Left colon (tissue), 2 donors: ENCODE data around the gene ATG2A. TPM values are rescaled to one million over a fixed set of nuclear protein-coding genes. Genes with fewer than 3 reads are reported as not detected.

ENCODE experiments used
- ATAC-seq: fragments of 200-7000 bp; cut with Tn5 transposase; one replicate; pipeline ENCODE4 v1.9.1; 2020; ENCODE audit warnings: mild to moderate bottlenecking, moderate library complexity
- DNase-seq, 2 donors: peaks; one replicate each; pipeline ENCODE4 v3.0.0-alpha.2; 2020
- intact Hi-C, 2 donors: fragments of 100-400 bp; cut with DNase I in 1 of 2; cut with micrococcal nuclease in 1 of 2; formaldehyde crosslinking; loops; one replicate each; pipeline versions ENCODE4 v1.11.2 to v1.14.0; 2022; cut with DNase I, micrococcal nuclease
- total RNA-seq, 2 donors: library from RNA; stranded (reverse); fragmentation: NEBNext Ultra II Directional; extraction: Animal tissue kit (Norgen Biotek cat#: 25700); gene quantifications; one replicate each; pipeline ENCODE4 v1.2.1, GENCODE V29; 2021
- donor health status: DM: no; HTN: no; CAD: no.
- donor health status: DM: yes; HTN: yes; CAD: no.

Gene ATG2A
- total RNA-seq, 2 donors from 2014 or later: 25.3 to 43.4 TPM

DNA sequence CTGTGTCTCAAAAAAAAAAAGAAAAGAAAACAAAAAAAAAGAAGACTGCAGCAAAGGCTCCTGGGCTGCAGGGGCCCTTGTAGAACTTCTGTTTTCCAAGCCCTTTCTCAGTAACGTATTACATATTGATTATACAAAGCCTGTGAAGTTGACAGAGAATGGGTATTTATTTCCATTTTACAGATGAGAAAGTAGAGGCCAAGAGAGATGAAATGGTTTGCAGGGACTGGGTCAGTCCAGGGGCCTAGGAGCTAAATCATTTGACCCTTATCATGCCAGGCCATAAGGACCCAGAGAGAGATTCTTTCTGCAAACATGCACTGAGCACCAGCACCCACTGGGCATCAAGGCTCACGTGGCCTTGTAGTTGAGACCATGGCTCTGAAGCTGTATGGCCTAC lies 11.9 kb upstream of the ATG2A start:
- intact Hi-C loops: no loop called here
- no peak for DNase-seq
- ATAC-seq: no peak

- intact Hi-C loops: no loop called here
- DNase-seq (no peak), ATAC-seq (no peak)
Observed at GRCh38 chr11:64926689-64927088, 9.7 kb upstream of the ATG2A start.

- DNase-seq (no peak), ATAC-seq (no peak)
- intact Hi-C loops: no loop called here
Observed at GRCh38 chr11:64925536-64926436, 8.8 kb upstream of the ATG2A start.

GRCh38 chr11:64924910-64925284 lies 7.9 kb upstream of the ATG2A start:
- intact Hi-C loops: no loop called here

DNA sequence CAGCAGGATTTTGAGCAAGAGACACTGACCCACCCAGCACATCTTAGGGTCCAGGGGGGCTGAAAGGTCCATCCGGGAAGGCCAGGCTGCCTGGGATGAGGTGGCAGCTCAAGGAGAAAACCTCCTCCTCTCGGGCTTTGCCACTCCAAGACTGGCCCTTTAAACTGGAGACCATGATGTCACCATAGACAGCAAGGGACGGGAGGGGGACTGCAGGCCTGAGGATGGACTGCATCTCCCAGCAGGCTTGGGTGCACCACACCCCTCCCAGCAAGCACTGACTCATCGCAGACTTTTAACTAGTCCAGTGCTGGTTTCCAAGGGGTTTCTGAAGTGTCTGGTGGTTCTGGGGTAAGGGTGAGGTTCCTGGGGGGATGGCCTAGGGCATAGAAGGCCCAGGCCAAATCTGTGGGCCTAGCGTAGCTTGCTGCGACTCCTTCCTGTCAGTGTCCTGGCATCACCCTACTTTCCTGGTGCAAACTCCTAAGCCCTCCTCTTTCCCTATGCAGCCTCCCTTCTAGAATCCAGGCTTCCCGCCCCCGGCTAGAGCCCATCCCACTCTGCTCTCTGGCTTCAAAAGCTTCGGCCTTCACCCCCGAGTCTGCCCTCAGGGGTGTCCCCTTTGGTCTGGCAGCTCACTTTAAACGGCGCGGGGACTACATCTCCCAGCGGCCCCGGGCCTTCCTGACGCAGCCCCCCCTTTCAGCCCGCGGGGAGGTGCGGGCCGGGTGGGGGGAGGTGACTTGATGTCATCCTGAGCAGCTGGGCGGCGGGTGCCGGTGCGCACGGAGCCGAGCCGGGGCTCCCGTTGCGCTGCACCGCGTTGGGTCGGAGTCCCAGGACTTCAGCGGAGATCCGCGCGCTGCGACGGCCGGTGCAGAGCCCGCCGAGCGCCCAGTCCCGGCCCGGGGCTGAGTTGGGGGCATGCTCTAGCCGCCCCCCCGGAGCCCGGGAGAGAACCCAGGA lies 7.2 kb upstream of the ATG2A start, which contains the start of gene PPP2R5B:
Gene PPP2R5B (plus strand): TSS at position 746 of the 966 bp plus-strand sequence. CDS start 1,046 bp downstream, outside the sequence.
- DNase-seq (peak; percentile 96), ATAC-seq (peak; percentile 95)
- intact Hi-C loops: no loop called here

More at GRCh38 chr11:64924910-64925284, 7.9 kb upstream of the ATG2A start:
- ATAC-seq (peak; percentile 17), DNase-seq (no peak)

DNA sequence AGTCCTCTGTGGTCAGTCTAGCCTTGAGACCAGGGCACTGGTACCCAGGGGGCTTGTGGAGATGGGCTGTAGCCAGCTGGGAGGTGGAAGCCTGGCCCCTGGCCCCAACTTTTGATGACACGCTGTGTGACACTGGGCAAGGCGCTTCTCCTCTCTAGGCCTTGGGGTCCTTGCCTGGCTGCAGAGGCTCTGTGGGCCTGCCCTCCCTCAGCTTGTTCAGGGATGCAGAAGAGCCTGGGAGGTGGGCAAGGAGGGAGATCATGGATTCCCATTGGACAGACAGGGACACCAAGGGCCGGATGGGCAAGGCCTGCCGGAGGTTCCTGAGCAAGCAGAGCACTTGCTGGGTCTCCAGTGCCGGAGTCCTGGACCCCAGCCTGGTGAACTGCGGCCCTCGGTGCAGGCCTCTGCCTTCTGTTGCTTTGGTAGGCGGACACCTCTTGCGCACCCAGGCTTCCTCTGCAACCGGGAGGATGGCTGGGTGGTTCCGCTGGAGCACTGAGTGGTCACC lies 6.2 kb upstream of the ATG2A start:
- DNase-seq: no peak
- intact Hi-C loops: no loop called here

DNA sequence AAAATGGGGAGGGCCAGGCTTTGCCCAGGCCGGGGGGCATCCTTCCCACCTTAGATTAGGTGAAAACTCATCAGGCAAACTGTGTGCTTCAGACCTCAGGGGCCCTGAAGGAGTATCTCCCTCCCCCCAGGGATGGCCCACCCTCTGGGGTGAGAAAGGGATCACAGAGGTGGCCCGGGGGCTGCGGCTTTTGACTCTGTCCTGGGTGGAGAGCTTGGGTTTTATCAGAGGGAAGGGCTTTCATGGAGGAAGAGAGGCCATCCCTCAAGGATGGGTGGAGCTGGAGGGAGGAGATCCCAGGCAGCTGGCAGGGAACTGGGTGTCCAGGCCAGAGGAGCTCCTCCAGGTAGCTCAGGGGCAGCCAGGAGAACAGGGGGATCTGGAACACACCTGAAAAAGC lies 4.4 kb upstream of the ATG2A start:
- ATAC-seq (no peak), DNase-seq (no peak)
- intact Hi-C loops: no loop called here

More for the DNA sequence above, 6.2 kb upstream of the ATG2A start:
- no peak for ATAC-seq

DNA sequence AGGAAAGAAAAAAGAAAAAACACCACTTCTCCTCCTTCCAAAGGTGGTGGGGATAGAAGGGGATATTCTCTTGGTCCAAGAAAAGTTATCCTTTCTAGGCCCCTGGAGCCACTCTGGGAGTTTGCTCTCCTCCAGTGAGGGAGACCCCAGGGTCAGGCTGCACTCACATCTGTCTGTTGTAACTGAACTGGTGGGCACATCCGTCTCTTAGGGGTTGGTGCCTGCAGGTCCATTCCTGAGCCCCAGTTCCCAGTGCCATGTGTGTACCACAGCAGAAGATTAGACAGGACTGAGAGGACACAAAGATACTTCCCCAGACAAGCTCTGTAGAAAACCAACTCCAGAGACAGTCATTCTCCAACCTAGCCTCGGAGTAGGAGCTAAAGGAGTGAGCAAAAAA lies 3.1 kb upstream of the ATG2A start:
- intact Hi-C loops: no loop called here
- DNase-seq (no peak), ATAC-seq (no peak)

- ATAC-seq (no peak), DNase-seq (no peak)
- intact Hi-C loops: no loop called here
Observed at GRCh38 chr11:64919627-64920026, 2.6 kb upstream of the ATG2A start.

- no peak for DNase-seq
- ATAC-seq: no peak
- intact Hi-C loops: no loop called here
Observed at GRCh38 chr11:64918017-64918416, 1.0 kb upstream of the ATG2A start.

DNA sequence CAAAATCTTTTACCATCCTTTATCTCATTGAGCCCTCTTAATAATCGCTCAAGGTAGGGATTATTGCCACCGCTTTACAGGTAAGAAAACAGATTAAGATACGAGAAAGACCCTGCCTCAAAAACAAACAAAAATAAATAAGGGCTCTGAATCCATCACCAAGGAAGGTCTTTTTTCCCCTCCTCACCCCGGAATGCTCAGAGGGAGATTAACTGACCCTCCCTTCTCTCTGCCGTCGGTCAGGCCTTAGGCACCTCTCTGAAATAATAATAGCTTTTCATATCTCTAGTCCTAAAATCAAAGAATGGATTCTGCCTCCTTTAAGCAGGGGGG lies 620 bp upstream of the ATG2A start:
- intact Hi-C loops: no loop called here
- ATAC-seq (no peak), DNase-seq (no peak)

DNA sequence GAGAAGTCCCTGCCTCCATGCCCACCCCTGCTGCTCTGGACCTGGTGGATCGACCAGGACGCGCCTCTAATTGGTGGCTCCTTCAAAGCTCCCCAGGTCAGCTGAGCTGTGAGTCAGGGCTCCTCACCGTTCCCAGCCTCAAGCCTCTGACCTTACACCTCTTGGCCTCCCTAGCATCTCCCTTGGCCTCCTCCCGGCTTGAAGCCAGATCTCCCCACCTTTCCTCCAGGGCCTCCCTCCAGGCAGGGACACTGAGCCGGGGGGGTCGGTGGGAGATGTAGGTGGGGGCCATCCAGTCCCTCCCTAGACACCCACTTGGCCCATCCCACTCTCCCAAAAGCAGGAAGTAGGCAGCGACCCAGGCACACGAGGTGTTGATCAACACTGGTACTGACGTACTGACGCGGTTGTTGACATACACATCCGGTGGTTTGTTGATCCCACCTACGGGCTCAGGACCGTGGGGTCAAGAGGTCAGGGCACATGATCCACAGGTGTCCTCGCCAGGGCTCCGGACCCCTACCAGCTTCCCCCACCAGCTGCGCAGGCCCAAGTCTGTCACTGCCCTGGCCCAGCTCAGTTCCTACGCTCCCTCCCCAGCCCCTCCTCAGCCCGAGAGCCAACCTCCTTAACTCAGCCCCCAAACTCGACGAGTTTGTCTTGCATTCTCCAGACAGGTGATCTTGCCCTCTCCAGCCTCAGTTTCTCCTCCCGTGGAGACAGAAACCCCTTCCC lies 802 bp downstream of the ATG2A start:
- ATAC-seq (peak; percentile 28), DNase-seq (peak; percentile 52 to 67)
- intact Hi-C loops: no loop called here

DNA sequence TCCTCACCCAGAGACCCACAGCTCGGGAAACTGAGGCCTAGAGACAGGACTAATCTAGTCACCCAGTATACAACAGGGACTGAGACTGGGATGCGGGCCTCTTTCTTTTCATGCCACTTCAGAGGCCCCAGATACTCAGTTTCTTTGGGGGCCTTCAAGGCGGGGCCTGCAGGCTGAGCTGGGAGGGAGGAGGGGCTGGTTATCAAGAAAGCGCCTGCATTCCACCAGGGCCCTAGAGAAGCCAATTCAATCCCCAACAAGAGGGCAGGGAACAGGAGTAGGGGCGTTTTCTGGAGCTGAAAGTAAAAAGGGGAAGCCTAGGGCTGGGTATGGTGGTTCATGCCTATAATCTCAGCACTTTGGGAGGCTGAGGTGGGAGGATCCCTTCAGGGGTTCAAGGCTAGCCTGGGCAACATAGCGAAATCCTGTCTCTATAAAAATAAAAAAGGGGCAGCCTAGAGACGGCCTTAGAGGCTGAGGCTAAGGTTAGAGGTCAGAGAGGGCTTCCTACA lies 1.6 kb downstream of the ATG2A start:
- intact Hi-C loops: no loop called here
- DNase-seq (no peak), ATAC-seq (no peak)

DNA sequence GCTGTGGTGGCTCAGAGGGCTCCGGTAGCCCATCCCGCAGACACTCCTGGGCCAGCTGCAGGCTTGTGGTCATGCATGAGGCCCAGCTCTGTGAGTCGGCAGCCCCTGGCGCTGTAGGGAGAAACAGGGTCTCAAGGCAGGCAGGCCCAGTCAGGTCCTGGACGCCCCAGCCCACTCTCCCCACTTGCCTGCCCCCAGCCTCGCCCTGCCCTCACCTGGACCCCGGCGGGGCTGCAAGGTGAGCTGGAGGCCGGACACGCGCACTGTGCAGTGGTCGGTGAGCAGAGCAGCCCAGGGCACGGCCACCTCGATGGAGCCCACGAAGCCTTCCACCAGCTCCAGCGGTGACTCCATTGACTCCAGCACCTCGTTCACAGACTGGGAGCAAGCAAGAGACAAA lies 2.9 kb downstream of the ATG2A start:
- DNase-seq: no peak
- intact Hi-C loops: no loop called here
- no peak for ATAC-seq

GRCh38 chr11:64913171-64913727 lies 3.8 kb downstream of the ATG2A start:
- intact Hi-C loops: no loop called here
- no peak for ATAC-seq
- DNase-seq: no peak

DNA sequence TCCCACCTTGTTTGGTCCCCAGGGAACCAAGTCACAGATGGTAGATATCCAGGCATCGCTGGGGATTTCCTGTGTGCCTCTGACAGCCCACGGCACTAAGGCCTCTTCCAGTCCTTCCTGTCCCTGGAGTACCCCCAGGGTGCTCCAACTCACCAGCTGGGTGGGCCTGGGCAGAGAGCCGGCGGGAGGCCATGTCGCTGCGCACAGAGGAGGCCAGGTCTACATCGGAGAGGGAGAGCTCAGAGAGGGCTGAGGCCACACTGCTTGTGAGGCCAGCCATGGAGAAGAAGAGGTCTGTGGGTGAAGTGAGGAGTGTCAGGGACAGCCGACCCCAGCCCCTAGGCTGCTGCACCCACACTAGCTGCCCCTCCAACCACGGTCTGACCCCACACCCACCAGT lies 5.3 kb downstream of the ATG2A start:
- intact Hi-C loops: no loop called here
- DNase-seq (no peak), ATAC-seq (no peak)

DNA sequence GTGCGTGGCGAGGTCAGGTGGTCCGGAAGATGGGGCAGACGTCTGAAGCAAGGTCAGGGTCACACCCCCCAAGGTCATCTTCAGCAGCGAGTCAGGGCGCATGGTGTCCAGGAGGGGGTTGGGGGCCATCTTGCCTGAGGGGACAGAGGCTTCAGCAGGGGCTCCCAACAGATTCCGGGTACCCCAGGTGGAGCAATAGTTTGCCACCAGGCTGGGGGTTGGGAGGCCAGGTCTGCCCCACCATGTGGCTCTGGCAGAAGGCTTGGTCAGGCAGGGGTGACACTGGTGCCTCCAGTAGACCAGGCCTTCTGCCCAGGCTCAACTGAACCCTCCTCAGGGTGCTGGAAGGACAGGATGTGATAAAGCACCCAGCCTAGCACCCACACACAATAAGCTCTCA lies 5.9 kb downstream of the ATG2A start:
- ATAC-seq (no peak), DNase-seq (no peak)
- intact Hi-C loops: no loop called here

DNA sequence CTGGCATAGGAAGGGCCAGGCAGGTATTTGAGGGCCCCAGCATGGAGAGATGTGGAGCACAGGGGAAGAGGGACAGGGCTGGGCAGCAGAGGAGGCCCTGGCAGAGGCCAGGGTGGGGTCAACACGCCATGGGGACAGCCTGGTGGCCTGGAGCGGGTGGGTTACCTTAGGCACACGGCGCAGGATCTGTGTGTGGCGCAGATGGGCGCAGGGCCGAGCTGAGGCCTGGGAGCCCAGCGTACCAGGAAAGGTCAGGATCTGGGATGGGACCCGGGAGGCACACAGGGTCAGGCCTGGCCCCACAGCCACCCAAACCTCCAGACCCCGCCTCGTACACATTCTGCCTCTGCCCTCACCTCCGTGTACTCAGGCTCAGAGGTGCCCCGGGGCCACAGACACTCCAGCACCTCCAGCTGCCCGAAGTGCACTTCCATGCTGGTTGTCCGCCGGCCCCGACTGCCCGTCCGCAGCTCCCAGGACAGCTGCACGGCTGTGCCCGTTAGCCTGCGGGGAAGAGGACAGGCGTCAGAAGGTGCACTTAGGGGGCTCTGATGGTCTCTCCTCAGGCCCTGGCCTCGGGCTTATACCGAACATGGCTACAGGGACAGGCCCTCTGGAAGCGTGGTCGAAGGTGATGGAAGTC lies 6.4 kb downstream of the ATG2A start:
- no peak for ATAC-seq
- no peak for DNase-seq
- intact Hi-C loops: no loop called here
